HepG2 (cell line): ENCODE results near the gene RAB3C. TPM values are rescaled to one million over a fixed set of nuclear protein-coding genes. Genes with fewer than 3 reads are reported as not detected.

Source experiments
- ATAC-seq: fragments of 200-7000 bp; cut with Tn5 transposase; 3 replicates; pipeline ENCODE4 v1.9.1; 2020; ENCODE audit warnings: mild to moderate bottlenecking, moderate library complexity
- BruUV-seq: library from RNA; stranded (reverse); fragments of 400-500 nt; replicated peaks from 2 replicates; lab custom pipeline; 2021; lab: Mats Ljungman, UMichigan
- CTCF ChIA-PET: fragments of 300-600 bp; formaldehyde crosslinking; extraction: SDS; loops from one replicate; lab custom pipeline; 2021; ENCODE audit warnings: low total read pairs, inconsistent platforms, low intra/inter-chr PET ratio; lab: Yijun Ruan, JAX
- POLR2A ChIA-PET: fragments of 350-600 bp; sonication (Branson Sonifier 250); formaldehyde crosslinking; loops from one replicate; lab custom pipeline; 2020; ENCODE audit warnings: antibody characterized with exemption, inconsistent platforms; lab: Yijun Ruan, JAX
- DNase-seq: peaks from one replicate; pipeline ENCODE4 v3.0.0-alpha.2; 2015; ENCODE audit warnings: low spot score
- FAIRE-seq: peaks from 3 replicates; lab custom pipeline; 2011; peaks lifted over from hg19 to GRCh38; lab: Jason Lieb, UNC
- H2AFZ ChIP-seq: one replicate; pipeline ENCODE4 v1.6.1; 2011; ENCODE audit warnings: low read length, inconsistent platforms
- H3K27ac ChIP-seq: fragments of 300-600 bp; 3 replicates; pipeline ENCODE4 v1.8.0; 2011; ENCODE audit warnings: mixed run types, mild to moderate bottlenecking, mixed read lengths, low read length, inconsistent platforms; ENCODE audit not compliant: insufficient read depth; ENCODE audit errors: extremely low read length
- H3K27me3 ChIP-seq, 2 experiments: fragments of 200-600 bp in 1 of 2; 2 replicates in 1 of 2; 3 replicates in 1 of 2; pipeline versions ENCODE4 v1.6.0 to v1.8.0; 2011; ENCODE audit warnings: low read length in 2 of 2, mild to moderate bottlenecking in 2 of 2, moderate library complexity in 2 of 2, inconsistent platforms in 1 of 2; ENCODE audit not compliant: insufficient read depth in 2 of 2, control insufficient read depth in 1 of 2
- H3K36me3 ChIP-seq, 2 experiments: fragments of 200-600 bp in 1 of 2; replicated peaks in 1 of 2; 2 replicates in 1 of 2; 3 replicates in 1 of 2; pipeline versions ENCODE4 v1.5.1 to v1.8.0; 2011; ENCODE audit warnings: low read length in 2 of 2, inconsistent platforms in 1 of 2; ENCODE audit not compliant: insufficient read depth in 2 of 2, control insufficient read depth in 1 of 2
- H3K4me1 ChIP-seq: 2 replicates; pipeline ENCODE4 v1.5.1; 2012; ENCODE audit warnings: low read length, inconsistent platforms; ENCODE audit not compliant: insufficient read depth
- H3K4me2 ChIP-seq: 2 replicates; pipeline ENCODE4 v1.6.0; 2011; ENCODE audit warnings: low read depth, low read length, inconsistent platforms
- H3K4me3 ChIP-seq, 3 experiments: fragments of 200-600 bp in 1 of 3; sonication (generic), shearing (Covaris generic) in 1 of 3; replicated peaks in 1 of 3; 2 replicates each; pipeline ENCODE4 v1.5.1; 2011 to 2016; ENCODE audit warnings: low read length in 3 of 3, inconsistent platforms in 2 of 3, low read depth in 2 of 3, mild to moderate bottlenecking in 2 of 3, control low read depth in 1 of 3, mixed read lengths in 1 of 3; ENCODE audit not compliant: insufficient read depth in 1 of 3
- H3K79me2 ChIP-seq: one replicate; pipeline ENCODE4 v1.6.1; 2011; ENCODE audit warnings: low read length, inconsistent platforms; ENCODE audit not compliant: insufficient read depth
- H3K9ac ChIP-seq: 2 replicates; pipeline ENCODE4 v1.6.0; 2011; ENCODE audit warnings: mild to moderate bottlenecking, low read depth, low read length, inconsistent platforms; ENCODE audit not compliant: insufficient read depth
- H3K9me3 ChIP-seq: 2 replicates; pipeline ENCODE4 v1.5.1; 2012; ENCODE audit warnings: mild to moderate bottlenecking, low read length
- H4K20me1 ChIP-seq: 2 replicates; pipeline ENCODE4 v1.6.0; 2011; ENCODE audit warnings: inconsistent platforms, mild to moderate bottlenecking, low read length, moderate library complexity; ENCODE audit not compliant: insufficient read depth
- KDM5A ChIP-seq: fragments of 200-600 bp; sonication (generic); IDR thresholded peaks from 2 replicates; pipeline ENCODE4 v1.7.0; 2018; ENCODE audit warnings: antibody characterized with exemption, mild to moderate bottlenecking, low read length, borderline replicate concordance
- NR3C1 ChIP-seq: sonication (generic); formaldehyde crosslinking; IDR thresholded peaks from 2 replicates; pipeline ENCODE4 v1.4.0; 2020; ENCODE audit warnings: missing genetic modification reagents
- RCOR2 ChIP-seq: IDR thresholded peaks from 2 replicates; pipeline ENCODE4 v1.6.1; 2016; ENCODE audit warnings: missing biosample characterization, missing genetic modification reagents
- SIN3A ChIP-seq: IDR thresholded peaks from 2 replicates; pipeline ENCODE4 v1.6.1; 2011; ENCODE audit warnings: low read depth, mild to moderate bottlenecking, control low read depth, low read length, borderline replicate concordance
- ZNF468 ChIP-seq: sonication (generic); formaldehyde crosslinking; IDR thresholded peaks from 2 replicates; pipeline ENCODE4 v1.8.0; 2022; ENCODE audit warnings: mild to moderate bottlenecking, moderate library complexity, missing genetic modification reagents
- ZNF530 ChIP-seq: sonication (generic); formaldehyde crosslinking; IDR thresholded peaks from 2 replicates; pipeline ENCODE4 v1.5.0; 2020; ENCODE audit warnings: low read depth, mild to moderate bottlenecking, missing genetic modification reagents
- ZNF549 ChIP-seq: sonication (generic); formaldehyde crosslinking; IDR thresholded peaks from 2 replicates; pipeline ENCODE4 v1.5.0; 2020; ENCODE audit warnings: missing genetic modification reagents
- ZNF552 ChIP-seq: sonication (generic); formaldehyde crosslinking; IDR thresholded peaks from 2 replicates; pipeline ENCODE4 v1.9.0; 2022; ENCODE audit warnings: missing genetic modification reagents, mild to moderate bottlenecking, borderline replicate concordance
- ZSCAN30 ChIP-seq: sonication (generic); formaldehyde crosslinking; IDR thresholded peaks from 2 replicates; pipeline ENCODE4 v1.5.0; 2020; ENCODE audit warnings: mild to moderate bottlenecking, missing genetic modification reagents
- WGBS: methylation state at CpG from one replicate; pipeline ENCODE4 v1.1.6; 2017; ENCODE audit warnings: low lambda C conversion rate; 5-methylcytosine and 5-hydroxymethylcytosine counted together
- in situ Hi-C: cut with HindIII; loops from 2 replicates; pipeline ENCODE4 v1.10.0; 2017; ENCODE audit warnings: low pct_unique_long_range_greater_than_20kb; ENCODE audit not compliant: extremely low pct_ligation_motif_present
- intact Hi-C: fragments of 100-400 bp; cut with micrococcal nuclease; formaldehyde crosslinking; loops from one replicate; pipeline ENCODE4 v1.10.0; 2022; ENCODE audit not compliant: unreplicated experiment
- polyA plus RNA-seq, 8 experiments: library from polyadenylated mRNA; depleted of rRNA in 3 of 8; stranded (reverse) in 7 of 8; unstranded in 1 of 8; fragments of >200 nt; fragmentation: Illumina TruSeq in 4 of 8; extraction: Trizol in 4 of 8; gene quantifications; 2 replicates each; pipeline versions ENCODE4 v1.2.1 to v1.2.3, GENCODE V29; 2011 to 2016; ENCODE audit warnings: low read depth in 4 of 8, missing spikeins in 1 of 8, mixed read lengths in 1 of 8; ENCODE audit not compliant: insufficient read depth in 1 of 8
- total RNA-seq, 5 experiments: library from RNA; depleted of rRNA; stranded (reverse); fragments of >200 nt; fragmentation: Illumina TruSeq; extraction: Trizol; gene quantifications; 2 replicates each; pipeline ENCODE4 v1.2.3, GENCODE V29; 2016; ENCODE audit warnings: low read depth in 1 of 5
- TF ChIP-seq, protein P1 (sequence below): sonication (generic); formaldehyde crosslinking; IDR thresholded peaks from 2 replicates; pipeline ENCODE4 v1.8.0; 2022; ENCODE audit warnings: mild to moderate bottlenecking, missing genetic modification reagents, moderate library complexity
- TF ChIP-seq, protein P2 (sequence below): sonication (generic); formaldehyde crosslinking; IDR thresholded peaks from 2 replicates; pipeline ENCODE4 v1.4.0; 2020; ENCODE audit warnings: missing genetic modification reagents; ENCODE audit errors: not compliant biosample characterization
- TF ChIP-seq, protein P3 (sequence below): sonication (generic); formaldehyde crosslinking; conservative IDR thresholded peaks from 2 replicates; pipeline ENCODE4 v1.8.0; 2022; ENCODE audit warnings: low read depth, missing genetic modification reagents

RAB3C gene
- total and polyA plus RNA-seq, 2 of the 13 experiments (the other 11 are each of a cell fraction or from before 2014, with no cell fraction given), result not detected

DNA sequence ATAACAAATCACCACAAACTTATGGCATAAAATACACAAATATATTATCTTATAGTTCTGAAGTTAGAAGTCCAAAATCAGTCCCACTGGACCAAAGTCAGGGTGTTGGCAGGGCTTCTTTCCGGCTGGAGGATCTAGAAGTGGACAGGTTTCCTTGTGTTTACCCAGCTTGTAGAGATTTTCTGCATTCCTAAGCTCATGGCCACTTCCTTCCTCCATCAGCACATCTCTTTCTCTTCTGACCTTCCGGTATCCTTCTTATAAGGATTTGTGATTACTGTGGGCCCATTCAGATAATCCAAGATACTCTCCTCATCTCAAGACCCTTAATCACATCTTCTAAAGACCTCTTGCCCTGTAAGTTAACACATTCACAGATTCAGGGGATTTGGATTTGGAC lies 97.6 kb downstream of the RAB3C start:
- 50% methylated on average over 2 of the region's 2 CpGs for WGBS
- H3K4me1 ChIP-seq, result no peaks in the 10 kb centered on the region
- CTCF ChIA-PET, result no interaction called here
- FAIRE-seq (no peak), DNase-seq (no peak), ATAC-seq (no peak)
- BruUV-seq, result no TSS peak
- no peaks in the 10 kb centered on the region for H3K79me2 ChIP-seq
- H2AFZ ChIP-seq, result no peak overlapping the region
- POLR2A ChIA-PET, result no interaction called here
- H3K36me3 ChIP-seq, result no peaks in the 10 kb centered on the region
- no peak overlapping the region for H3K9ac ChIP-seq
- no peaks in the 10 kb centered on the region for H3K27me3 ChIP-seq
- no peaks in the 10 kb centered on the region for H3K9me3 ChIP-seq
- no peak overlapping the region for H3K4me2 ChIP-seq
- in situ Hi-C loops (no loop called here), intact Hi-C loops (no loop called here)
- no peaks in the 10 kb centered on the region for H4K20me1 ChIP-seq
- no peak overlapping the region for H3K4me3 ChIP-seq
- no peak for TF ChIP-seq ZNF552 (CRISPR knock-in tag)
- TF ChIP-seq ZNF468 (CRISPR knock-in tag), result no peak
- no peak for TF ChIP-seq ZNF549
- TF ChIP-seq, protein P1, sequence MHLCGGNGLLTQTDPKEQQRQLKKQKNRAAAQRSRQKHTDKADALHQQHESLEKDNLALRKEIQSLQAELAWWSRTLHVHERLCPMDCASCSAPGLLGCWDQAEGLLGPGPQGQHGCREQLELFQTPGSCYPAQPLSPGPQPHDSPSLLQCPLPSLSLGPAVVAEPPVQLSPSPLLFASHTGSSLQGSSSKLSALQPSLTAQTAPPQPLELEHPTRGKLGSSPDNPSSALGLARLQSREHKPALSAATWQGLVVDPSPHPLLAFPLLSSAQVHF (CRISPR knock-in tag), result no peak
- TF ChIP-seq, protein P2, sequence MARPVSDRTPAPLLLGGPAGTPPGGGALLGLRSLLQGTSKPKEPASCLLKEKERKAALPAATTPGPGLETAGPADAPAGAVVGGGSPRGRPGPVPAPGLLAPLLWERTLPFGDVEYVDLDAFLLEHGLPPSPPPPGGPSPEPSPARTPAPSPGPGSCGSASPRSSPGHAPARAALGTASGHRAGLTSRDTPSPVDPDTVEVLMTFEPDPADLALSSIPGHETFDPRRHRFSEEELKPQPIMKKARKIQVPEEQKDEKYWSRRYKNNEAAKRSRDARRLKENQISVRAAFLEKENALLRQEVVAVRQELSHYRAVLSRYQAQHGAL (CRISPR knock-in tag), result no peak
- TF ChIP-seq, protein P3, sequence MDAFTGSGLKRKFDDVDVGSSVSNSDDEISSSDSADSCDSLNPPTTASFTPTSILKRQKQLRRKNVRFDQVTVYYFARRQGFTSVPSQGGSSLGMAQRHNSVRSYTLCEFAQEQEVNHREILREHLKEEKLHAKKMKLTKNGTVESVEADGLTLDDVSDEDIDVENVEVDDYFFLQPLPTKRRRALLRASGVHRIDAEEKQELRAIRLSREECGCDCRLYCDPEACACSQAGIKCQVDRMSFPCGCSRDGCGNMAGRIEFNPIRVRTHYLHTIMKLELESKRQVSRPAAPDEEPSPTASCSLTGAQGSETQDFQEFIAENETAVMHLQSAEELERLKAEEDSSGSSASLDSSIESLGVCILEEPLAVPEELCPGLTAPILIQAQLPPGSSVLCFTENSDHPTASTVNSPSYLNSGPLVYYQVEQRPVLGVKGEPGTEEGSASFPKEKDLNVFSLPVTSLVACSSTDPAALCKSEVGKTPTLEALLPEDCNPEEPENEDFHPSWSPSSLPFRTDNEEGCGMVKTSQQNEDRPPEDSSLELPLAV, result no peak
- TF ChIP-seq KDM5A, result no peak
- no peak for TF ChIP-seq ZNF530 (CRISPR knock-in tag)
- TF ChIP-seq NR3C1 (CRISPR knock-in tag), result no peak
- no peak for TF ChIP-seq ZSCAN30 (CRISPR knock-in tag)
- TF ChIP-seq SIN3A, result no peak
- TF ChIP-seq RCOR2 (CRISPR knock-in tag), result no peak
- H3K27ac ChIP-seq, result no peak overlapping the region
